Colonic mucosa (tissue), 4 donors: ENCODE data around the gene SSUH2. TPM values are rescaled to one million over a fixed set of nuclear protein-coding genes. Genes with fewer than 3 reads are reported as not detected.
A peak's percentile ranks its signal among the peaks of the same experiment; 100 is the strongest.

ENCODE experiments used
- DNase-seq: peaks from one replicate; pipeline ENCODE4 v3.0.0-alpha.2; 2020
- H3K27ac ChIP-seq: fragments of 200-600 bp; one replicate; pipeline ENCODE4 v1.8.0; 2021
- H3K27me3 ChIP-seq: fragments of 200-600 bp; one replicate; pipeline ENCODE4 v1.8.0; 2021
- H3K36me3 ChIP-seq: fragments of 200-600 bp; one replicate; pipeline ENCODE4 v1.8.0; 2021
- H3K4me1 ChIP-seq: fragments of 200-600 bp; one replicate; pipeline ENCODE4 v1.8.0; 2021; ENCODE audit warnings: mild to moderate bottlenecking
- H3K4me3 ChIP-seq: fragments of 200-600 bp; one replicate; pipeline ENCODE4 v1.8.0; 2021
- H3K9ac ChIP-seq, 2 donors: one replicate each; pipeline ENCODE4 v1.7.0; 2013; ENCODE audit warnings: control low read depth in 2 of 2, low read depth in 2 of 2, low read length in 2 of 2
- H3K9me3 ChIP-seq: fragments of 200-600 bp; one replicate; pipeline ENCODE4 v1.8.0; 2021
- intact Hi-C: fragments of 100-400 bp; cut with DNase I; formaldehyde crosslinking; loops from one replicate; pipeline ENCODE4 v1.14.1; 2022
- total RNA-seq, 2 donors: library from RNA; stranded (reverse); fragmentation: NEBNext Ultra II Directional in 1 of 2; extraction: Animal tissue kit (Norgen Biotek cat#: 25700) in 1 of 2; gene quantifications; one replicate each; pipeline ENCODE4 v1.2.1, GENCODE V29; 2021
- TF ChIP-seq, protein P1 (sequence below): fragments of 200-600 bp; IDR thresholded peaks from one replicate; pipeline ENCODE4 v1.8.0; 2022; ENCODE audit warnings: antibody characterized with exemption, mild to moderate bottlenecking
- donor health status: healthy.
- donor health status: DM: no; HTN: no; CAD: no.
- donor health status: DM: no; HTN: no; CAD: no.

The SSUH2 gene
- total RNA-seq, 2 donors from 2014 or later: 1.2 to 4.9 TPM

- intact Hi-C loops: no loop called here
- Histone ChIP-seq H3K9me3 (no peaks in the 10 kb centered on the region), H3K27ac (no peak overlapping the region), H3K27me3 (no peaks in the 10 kb centered on the region), H3K9ac (no peak overlapping the region), H3K4me3 (no peak overlapping the region), H3K4me1 (no peaks in the 10 kb centered on the region), H3K36me3 (no peaks in the 10 kb centered on the region)
- peak; percentile 82 for DNase-seq
- TF ChIP-seq, protein P1, sequence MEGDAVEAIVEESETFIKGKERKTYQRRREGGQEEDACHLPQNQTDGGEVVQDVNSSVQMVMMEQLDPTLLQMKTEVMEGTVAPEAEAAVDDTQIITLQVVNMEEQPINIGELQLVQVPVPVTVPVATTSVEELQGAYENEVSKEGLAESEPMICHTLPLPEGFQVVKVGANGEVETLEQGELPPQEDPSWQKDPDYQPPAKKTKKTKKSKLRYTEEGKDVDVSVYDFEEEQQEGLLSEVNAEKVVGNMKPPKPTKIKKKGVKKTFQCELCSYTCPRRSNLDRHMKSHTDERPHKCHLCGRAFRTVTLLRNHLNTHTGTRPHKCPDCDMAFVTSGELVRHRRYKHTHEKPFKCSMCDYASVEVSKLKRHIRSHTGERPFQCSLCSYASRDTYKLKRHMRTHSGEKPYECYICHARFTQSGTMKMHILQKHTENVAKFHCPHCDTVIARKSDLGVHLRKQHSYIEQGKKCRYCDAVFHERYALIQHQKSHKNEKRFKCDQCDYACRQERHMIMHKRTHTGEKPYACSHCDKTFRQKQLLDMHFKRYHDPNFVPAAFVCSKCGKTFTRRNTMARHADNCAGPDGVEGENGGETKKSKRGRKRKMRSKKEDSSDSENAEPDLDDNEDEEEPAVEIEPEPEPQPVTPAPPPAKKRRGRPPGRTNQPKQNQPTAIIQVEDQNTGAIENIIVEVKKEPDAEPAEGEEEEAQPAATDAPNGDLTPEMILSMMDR: no peak
Measured at GRCh38 chr3:8629151-8630021, 15.2 kb downstream of the SSUH2 start.

GRCh38 chr3:8627949-8628348 is 16.6 kb downstream of the SSUH2 start:
- Histone ChIP-seq H3K4me3 (no peak overlapping the region), H3K27me3 (no peaks in the 10 kb centered on the region), H3K9me3 (no peaks in the 10 kb centered on the region), H3K27ac (no peak overlapping the region), H3K9ac (no peak overlapping the region), H3K36me3 (no peaks in the 10 kb centered on the region), H3K4me1 (no peaks in the 10 kb centered on the region)
- intact Hi-C loops: no loop called here
- DNase-seq: no peak
- TF ChIP-seq, protein P1: no peak

- intact Hi-C loops: no loop called here
- TF ChIP-seq, protein P1: no peak
Measured at GRCh38 chr3:8627201-8627940, 17.2 kb downstream of the SSUH2 start.

DNA sequence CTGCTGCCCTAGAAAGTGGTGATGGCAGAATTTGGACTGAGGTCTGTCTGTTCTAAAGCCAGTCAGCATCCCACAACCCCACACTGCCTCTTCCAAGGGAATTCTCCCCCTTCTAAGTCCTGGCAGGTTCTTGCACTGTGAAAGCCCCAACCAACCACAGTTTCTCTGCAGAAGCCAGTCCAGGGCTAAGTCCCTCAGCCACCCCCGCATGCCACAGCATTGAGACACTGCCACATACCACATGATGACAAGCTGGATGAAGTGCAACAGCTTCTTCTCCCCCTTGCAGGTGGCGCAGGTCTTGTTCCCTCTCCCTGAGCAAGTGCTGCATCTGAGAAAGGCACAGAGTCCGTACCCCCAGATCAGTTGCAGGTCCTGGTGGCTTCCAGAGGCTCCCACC is 18.6 kb downstream of the SSUH2 start:
- Histone ChIP-seq H3K9ac (no peak overlapping the region), H3K9me3 (no peaks in the 10 kb centered on the region), H3K27ac (no peak overlapping the region), H3K27me3 (no peaks in the 10 kb centered on the region), H3K4me1 (no peaks in the 10 kb centered on the region), H3K36me3 (no peaks in the 10 kb centered on the region), H3K4me3 (no peak overlapping the region)
- intact Hi-C loops: no loop called here
- no peak for DNase-seq
- TF ChIP-seq, protein P1: no peak

More at GRCh38 chr3:8627201-8627940, 17.2 kb downstream of the SSUH2 start:
- H3K27me3 ChIP-seq: no peaks in the 10 kb centered on the region
- no peaks in the 10 kb centered on the region for H3K36me3 ChIP-seq
- no peak overlapping the region for H3K4me3 ChIP-seq
- no peak overlapping the region for H3K27ac ChIP-seq
- no peaks in the 10 kb centered on the region for H3K9me3 ChIP-seq
- no peak overlapping the region for H3K9ac ChIP-seq
- no peaks in the 10 kb centered on the region for H3K4me1 ChIP-seq
- no peak for DNase-seq

DNA sequence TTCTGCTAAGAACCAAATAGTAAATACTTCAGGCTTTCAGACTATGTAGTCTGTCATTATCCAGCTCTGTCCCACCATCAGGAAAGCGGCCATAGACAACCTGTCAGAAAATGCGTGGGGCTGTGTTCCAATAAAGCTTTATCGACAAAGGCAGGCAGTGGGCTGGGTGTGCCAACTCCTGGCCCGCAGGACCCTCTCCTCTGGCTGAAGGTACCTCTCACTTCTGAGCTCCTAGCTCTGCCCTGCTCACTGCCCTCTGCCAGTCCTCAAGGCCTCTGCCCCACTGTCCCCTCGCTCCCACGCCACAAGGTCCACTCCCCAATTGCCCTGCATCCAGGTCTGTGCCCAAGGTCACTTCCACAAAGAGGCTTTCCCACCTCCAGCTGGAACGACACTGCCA is 20.0 kb downstream of the SSUH2 start:
- H3K36me3 ChIP-seq: no peaks in the 10 kb centered on the region
- no peaks in the 10 kb centered on the region for H3K27me3 ChIP-seq
- no peak overlapping the region for H3K27ac ChIP-seq
- no peaks in the 10 kb centered on the region for H3K4me1 ChIP-seq
- no peaks in the 10 kb centered on the region for H3K9me3 ChIP-seq
- intact Hi-C loops: no loop called here
- no peak for DNase-seq
- no peak overlapping the region for H3K9ac ChIP-seq
- H3K4me3 ChIP-seq: no peak overlapping the region
- TF ChIP-seq, protein P1: no peak
